ENCODE measurements around the gene ANO7.

Gene ANO7

GRCh38 chr2:241273210-241274020 lies 84.9 kb downstream of the ANO7 start:
- DNase-seq (ENCODE audit: low read depth in 2 of 2): no peak

- no peak for DNase-seq (ENCODE audit: low read depth in 2 of 2)
Observed at GRCh38 chr2:241274127-241274526, 85.7 kb downstream of the ANO7 start.

All from stimulated activated CD4-positive, alpha-beta T cell treated with anti-CD3 and anti-CD28 coated beads, Interleukin-15, amount 100 ng/mL, for 48 hours (primary cell).